Fibroblast of mammary gland (primary cell): ENCODE data around the gene DFFA.

ENCODE experiments used
- DNase-seq: peaks from one replicate; pipeline ENCODE4 v3.0.0-alpha.2; 2010; ENCODE audit warnings: low read depth
- H3K4me3 ChIP-seq: 2 replicates; pipeline ENCODE4 v1.5.1; 2011; ENCODE audit warnings: low read depth, mild to moderate bottlenecking, low read length, moderate library complexity; ENCODE audit not compliant: control insufficient read depth
- TF ChIP-seq, protein P1 (sequence below): conservative IDR thresholded peaks from 2 replicates; pipeline ENCODE4 v1.5.1; 2011; ENCODE audit warnings: low read depth, low read length, inconsistent platforms; ENCODE audit not compliant: control insufficient read depth, insufficient read depth

The DFFA gene

GRCh38 chr1:10504249-10504648 lies 31.9 kb upstream of the DFFA start:
- no peak for DNase-seq
- TF ChIP-seq, protein P1, sequence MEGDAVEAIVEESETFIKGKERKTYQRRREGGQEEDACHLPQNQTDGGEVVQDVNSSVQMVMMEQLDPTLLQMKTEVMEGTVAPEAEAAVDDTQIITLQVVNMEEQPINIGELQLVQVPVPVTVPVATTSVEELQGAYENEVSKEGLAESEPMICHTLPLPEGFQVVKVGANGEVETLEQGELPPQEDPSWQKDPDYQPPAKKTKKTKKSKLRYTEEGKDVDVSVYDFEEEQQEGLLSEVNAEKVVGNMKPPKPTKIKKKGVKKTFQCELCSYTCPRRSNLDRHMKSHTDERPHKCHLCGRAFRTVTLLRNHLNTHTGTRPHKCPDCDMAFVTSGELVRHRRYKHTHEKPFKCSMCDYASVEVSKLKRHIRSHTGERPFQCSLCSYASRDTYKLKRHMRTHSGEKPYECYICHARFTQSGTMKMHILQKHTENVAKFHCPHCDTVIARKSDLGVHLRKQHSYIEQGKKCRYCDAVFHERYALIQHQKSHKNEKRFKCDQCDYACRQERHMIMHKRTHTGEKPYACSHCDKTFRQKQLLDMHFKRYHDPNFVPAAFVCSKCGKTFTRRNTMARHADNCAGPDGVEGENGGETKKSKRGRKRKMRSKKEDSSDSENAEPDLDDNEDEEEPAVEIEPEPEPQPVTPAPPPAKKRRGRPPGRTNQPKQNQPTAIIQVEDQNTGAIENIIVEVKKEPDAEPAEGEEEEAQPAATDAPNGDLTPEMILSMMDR: no peak
- H3K4me3 ChIP-seq: no peak overlapping the region

GRCh38 chr1:10502206-10502605 lies 29.9 kb upstream of the DFFA start:
- no peak overlapping the region for H3K4me3 ChIP-seq
- TF ChIP-seq, protein P1: no peak
- no peak for DNase-seq

DNA sequence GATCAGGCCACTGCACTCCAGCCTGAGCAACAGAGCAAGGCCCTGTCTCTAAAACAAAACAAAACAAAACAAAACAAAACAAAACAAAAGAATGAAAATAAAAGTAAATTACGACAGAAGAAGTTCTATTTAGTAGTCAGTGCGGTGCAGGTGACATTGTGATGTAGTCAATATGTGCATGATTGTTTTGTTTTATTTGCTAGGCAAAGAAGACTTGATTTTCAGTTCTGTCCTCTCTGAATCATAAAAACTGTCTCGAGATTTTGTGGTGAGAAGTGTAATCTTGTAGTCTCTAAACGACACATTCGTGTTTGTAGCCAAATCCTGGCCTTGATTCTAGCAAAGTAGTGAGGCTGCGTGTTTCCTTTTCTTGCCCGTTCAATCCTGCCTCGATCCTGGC lies 25.9 kb upstream of the DFFA start:
- no peak for DNase-seq
- TF ChIP-seq, protein P1: no peak
- no peak overlapping the region for H3K4me3 ChIP-seq

DNA sequence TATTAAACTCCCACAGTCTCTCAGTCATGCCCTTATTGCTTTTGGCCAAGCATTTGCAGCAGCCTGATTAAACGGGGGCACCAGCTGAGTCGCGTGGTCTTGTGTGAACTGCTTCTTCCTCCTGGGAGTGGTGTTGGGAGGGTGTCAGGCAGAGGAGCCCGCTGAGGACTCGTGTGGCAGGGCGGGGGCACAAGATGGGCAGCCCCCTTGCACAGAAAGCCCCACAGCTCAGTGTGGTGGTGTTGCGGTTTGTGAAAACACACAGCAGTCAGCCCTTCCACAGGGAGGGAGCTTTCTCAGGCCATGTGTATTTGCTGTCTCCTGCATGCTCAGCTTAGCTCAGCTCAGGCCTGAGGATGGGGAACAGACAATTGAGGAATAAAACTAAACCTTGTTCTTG lies 24.8 kb upstream of the DFFA start:
- DNase-seq: no peak
- no peak overlapping the region for H3K4me3 ChIP-seq
- TF ChIP-seq, protein P1: no peak

GRCh38 chr1:10495952-10496351 lies 23.6 kb upstream of the DFFA start:
- TF ChIP-seq, protein P1: no peak
- no peak overlapping the region for H3K4me3 ChIP-seq
- DNase-seq: no peak

DNA sequence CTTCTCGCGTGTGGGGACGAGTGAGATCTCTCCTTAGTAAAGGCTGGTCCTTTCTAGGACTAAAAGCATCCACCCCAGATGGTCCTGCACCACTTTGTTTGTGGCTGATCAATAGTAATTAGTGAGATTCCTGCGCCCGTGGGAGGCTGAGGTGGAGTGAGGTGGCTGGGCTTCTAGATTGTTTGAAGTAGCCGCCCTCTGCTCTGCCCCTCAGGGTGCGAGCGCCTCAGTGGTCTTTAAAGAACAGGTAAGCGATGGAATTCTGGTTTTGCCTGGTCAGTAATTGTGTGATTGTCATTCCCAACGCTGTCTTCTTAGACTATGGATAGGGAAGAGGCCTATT lies 23.1 kb upstream of the DFFA start:
- H3K4me3 ChIP-seq: no peak overlapping the region
- TF ChIP-seq, protein P1: no peak
- DNase-seq: no peak

DNA sequence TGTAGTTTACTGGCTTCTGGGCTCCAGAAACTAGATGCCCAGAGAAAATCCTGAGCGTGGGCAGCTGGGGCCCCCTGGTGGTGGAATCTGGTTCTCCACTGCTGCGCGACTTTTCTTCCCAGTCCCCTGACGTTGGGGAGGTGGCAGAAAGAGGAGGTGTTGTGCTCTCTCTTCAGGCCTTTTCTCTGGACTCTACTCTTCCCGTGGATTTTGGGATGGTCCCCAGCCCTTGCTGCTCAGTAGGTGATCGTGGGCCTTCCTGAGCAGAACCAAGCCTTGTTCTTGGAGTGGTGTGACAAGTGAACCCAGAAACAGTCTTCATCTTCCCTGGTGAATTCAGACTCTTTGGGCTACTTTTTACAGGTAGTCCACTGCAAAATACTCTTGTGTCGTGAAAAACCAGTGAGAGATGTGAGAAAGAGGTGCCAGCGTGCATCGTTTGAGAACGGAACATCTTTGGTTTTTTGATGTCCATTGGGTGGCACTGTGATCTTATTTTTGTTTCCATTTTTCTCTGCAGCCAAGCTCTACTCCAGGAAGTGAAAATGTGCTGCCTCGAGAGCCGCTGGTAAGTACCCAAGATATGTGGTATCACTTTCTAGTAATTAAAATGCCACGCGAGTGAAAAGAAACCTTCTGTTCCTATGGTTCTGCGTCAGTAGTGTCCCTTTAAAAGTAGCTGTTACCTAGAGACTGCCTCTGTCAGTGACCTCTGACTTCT lies 22.6 kb upstream of the DFFA start:
- TF ChIP-seq, protein P1: peak; percentile 84
- H3K4me3 ChIP-seq: no peak overlapping the region
- DNase-seq: peak; percentile 52
